A549 (cell line): ENCODE results near the gene ZNRF3. TPM values are rescaled to one million over a fixed set of nuclear protein-coding genes. Genes with fewer than 3 reads are reported as not detected.

Source experiments
- ATAC-seq, 2 experiments: fragments of 200-7000 bp in 1 of 2; fragments of >200 bp in 1 of 2; cut with Nextera tagmentation in 1 of 2; cut with Tn5 transposase in 1 of 2; 3 replicates each; pipeline versions ENCODE4 v1.8.0 to v1.9.1; 2018 to 2020; ENCODE audit warnings: mild to moderate bottlenecking in 1 of 2, moderate library complexity in 1 of 2
- CTCF ChIA-PET: fragments of 300-600 bp; sonication (Branson Sonifier 250); formaldehyde crosslinking; extraction: SDS; loops from one replicate; lab custom pipeline; 2021; ENCODE audit warnings: antibody characterized with exemption, inconsistent platforms; lab: Yijun Ruan, JAX
- POLR2A ChIA-PET: fragments of 350-600 bp; formaldehyde crosslinking; extraction: SDS; loops from one replicate; lab custom pipeline; 2021; ENCODE audit warnings: antibody characterized with exemption, inconsistent platforms; lab: Yijun Ruan, JAX
- DNase-seq, 2 experiments: peaks; one replicate each; pipeline versions ENCODE4 v3.0.0 to v3.0.0-alpha.2; 2011 to 2016; ENCODE audit warnings: low read depth in 1 of 2, low spot score in 1 of 2
- FAIRE-seq: peaks from 2 replicates; lab custom pipeline; 2011; peaks lifted over from hg19 to GRCh38; lab: Jason Lieb, UNC
- H3K27ac ChIP-seq, 2 experiments: fragments of >200 bp; sonication (Bioruptor Twin); formaldehyde crosslinking; 3 replicates each; pipeline ENCODE4 v1.5.1; 2016 to 2017
- H3K4me1 ChIP-seq: fragments of >200 bp; sonication (Bioruptor Twin); formaldehyde crosslinking; 3 replicates; pipeline ENCODE4 v1.6.1; 2016
- H3K4me2 ChIP-seq: fragments of >200 bp; sonication (Bioruptor Twin); formaldehyde crosslinking; 3 replicates; pipeline ENCODE4 v1.6.1; 2016
- H3K4me3 ChIP-seq: fragments of >200 bp; sonication (Bioruptor Twin); formaldehyde crosslinking; 3 replicates; pipeline ENCODE4 v1.5.1; 2016
- H3K9me3 ChIP-seq: fragments of >200 bp; sonication (Bioruptor Twin); formaldehyde crosslinking; 3 replicates; pipeline ENCODE4 v1.6.1; 2016
- ATOH8 ChIP-seq: fragments of 250-450 bp; sonication (Bioruptor Pico); IDR thresholded peaks from 2 replicates; pipeline ENCODE4 v1.5.0; 2020; ENCODE audit warnings: low read depth, mild to moderate bottlenecking, moderate library complexity
- BCL3 ChIP-seq: fragments of >200 bp; sonication (Bioruptor Twin); formaldehyde crosslinking; IDR thresholded peaks from 3 replicates; pipeline ENCODE4 v1.6.1; 2016
- BHLHE40 ChIP-seq: IDR thresholded peaks from 2 replicates; pipeline ENCODE4 v1.6.1; 2012; ENCODE audit warnings: low read depth, low read length, inconsistent platforms
- CHD2 ChIP-seq: fragments of 150-350 bp; IDR thresholded peaks from 2 replicates; pipeline ENCODE4 v1.6.1; 2014; ENCODE audit warnings: low read length; ENCODE audit not compliant: partially characterized antibody
- HMGXB4 ChIP-seq: fragments of 250-450 bp; sonication (Bioruptor Pico); IDR thresholded peaks from 2 replicates; pipeline ENCODE4 v1.5.0; 2021; ENCODE audit warnings: mild to moderate bottlenecking, moderate library complexity, borderline replicate concordance
- HOXA7 ChIP-seq: fragments of 250-450 bp; sonication (Bioruptor Pico); IDR thresholded peaks from 2 replicates; pipeline ENCODE4 v1.5.0; 2020; ENCODE audit warnings: mild to moderate bottlenecking, moderate library complexity
- HOXB5 ChIP-seq: fragments of 250-450 bp; sonication (Bioruptor Pico); IDR thresholded peaks from 2 replicates; pipeline ENCODE4 v1.5.0; 2020; ENCODE audit warnings: mild to moderate bottlenecking, moderate library complexity
- KDM5A ChIP-seq: fragments of 200-600 bp; sonication (generic); IDR thresholded peaks from 2 replicates; pipeline ENCODE4 v1.6.1; 2016; ENCODE audit warnings: antibody characterized with exemption, mild to moderate bottlenecking
- MAFK ChIP-seq: fragments of 450-650 bp; IDR thresholded peaks from 2 replicates; pipeline ENCODE4 v1.6.1; 2014; ENCODE audit not compliant: partially characterized antibody
- MAX ChIP-seq: IDR thresholded peaks from 2 replicates; pipeline ENCODE4 v1.6.1; 2012
- MAZ ChIP-seq: fragments of 150-350 bp; IDR thresholded peaks from 2 replicates; pipeline ENCODE4 v1.6.1; 2014; ENCODE audit warnings: antibody characterized with exemption, low read depth, low read length, borderline replicate concordance
- MYC ChIP-seq: IDR thresholded peaks from 2 replicates; pipeline ENCODE4 v1.6.1; 2012; ENCODE audit warnings: mild to moderate bottlenecking, inconsistent platforms, low read length, improper control_type of control experiment, borderline replicate concordance
- NFE2L2 ChIP-seq: fragments of 150-350 bp; conservative IDR thresholded peaks from 2 replicates; pipeline ENCODE4 v1.6.1; 2014; ENCODE audit warnings: low read length
- PBX3 ChIP-seq: IDR thresholded peaks from 2 replicates; pipeline ENCODE4 v1.6.1; 2012
- RCOR1 ChIP-seq: fragments of 150-350 bp; IDR thresholded peaks from 2 replicates; pipeline ENCODE4 v1.6.1; 2014; ENCODE audit warnings: antibody characterized with exemption, low read length, low read depth
- RNF2 ChIP-seq: fragments of 200-600 bp; sonication (generic); IDR thresholded peaks from 2 replicates; pipeline ENCODE4 v1.6.1; 2016; ENCODE audit warnings: low read depth, mild to moderate bottlenecking, antibody characterized with exemption, moderate library complexity, borderline replicate concordance
- SREBF2 ChIP-seq: fragments of 450-650 bp; IDR thresholded peaks from 2 replicates; pipeline ENCODE4 v1.6.1; 2014; ENCODE audit warnings: mild to moderate bottlenecking, moderate library complexity
- ZNF302 ChIP-seq: fragments of 250-450 bp; sonication (Bioruptor Pico); IDR thresholded peaks from 2 replicates; pipeline ENCODE4 v1.9.0; 2021; ENCODE audit warnings: inconsistent platforms, mild to moderate bottlenecking, moderate library complexity
- WGBS: methylation state at CpG from one replicate; pipeline ENCODE4 v1.1.6; 2017; ENCODE audit errors: missing lambda C conversion rate; 5-methylcytosine and 5-hydroxymethylcytosine counted together
- polyA plus RNA-seq, 4 experiments: library from polyadenylated mRNA; depleted of rRNA in 3 of 4; stranded (reverse); fragments of >200 nt; fragmentation: RNase III in 1 of 4; extraction: RNeasy Plus Mini Kit Qiagen cat#74134 plus additional on column Dnase treatment in 1 of 4; gene quantifications; 2 replicates in 3 of 4; 3 replicates in 1 of 4; pipeline ENCODE4 v1.2.3, GENCODE V29; 2011 to 2017

Gene ZNRF3
- polyA plus RNA-seq, 2 of the 4 experiments (the other 2 are of a cell fraction): 4.6 to 6.9 TPM

- H3K9me3 ChIP-seq: no peaks in the 10 kb centered on the region
- peaks cover 62% of the 10 kb centered on the region for H3K4me1 ChIP-seq
- no peak overlapping the region for H3K4me3 ChIP-seq
- CTCF ChIA-PET: no interaction called here
- no peak for TF ChIP-seq RNF2
- no peak for TF ChIP-seq MYC
- peak overlapping the region; percentile 40 to 41; a peak in 4 of 6 replicates for H3K27ac ChIP-seq
- 49% methylated on average over 2 of the region's 2 CpGs for WGBS
- no peak for ATAC-seq
- POLR2A ChIA-PET: no interaction called here
- FAIRE-seq: no peak
- no peak for DNase-seq
- H3K4me2 ChIP-seq: peak overlapping the region; percentile 13; the same call in 1 of the 3 replicates
Measured at GRCh38 chr22:28953403-28953802, 70.0 kb downstream of the ZNRF3 start.

DNA sequence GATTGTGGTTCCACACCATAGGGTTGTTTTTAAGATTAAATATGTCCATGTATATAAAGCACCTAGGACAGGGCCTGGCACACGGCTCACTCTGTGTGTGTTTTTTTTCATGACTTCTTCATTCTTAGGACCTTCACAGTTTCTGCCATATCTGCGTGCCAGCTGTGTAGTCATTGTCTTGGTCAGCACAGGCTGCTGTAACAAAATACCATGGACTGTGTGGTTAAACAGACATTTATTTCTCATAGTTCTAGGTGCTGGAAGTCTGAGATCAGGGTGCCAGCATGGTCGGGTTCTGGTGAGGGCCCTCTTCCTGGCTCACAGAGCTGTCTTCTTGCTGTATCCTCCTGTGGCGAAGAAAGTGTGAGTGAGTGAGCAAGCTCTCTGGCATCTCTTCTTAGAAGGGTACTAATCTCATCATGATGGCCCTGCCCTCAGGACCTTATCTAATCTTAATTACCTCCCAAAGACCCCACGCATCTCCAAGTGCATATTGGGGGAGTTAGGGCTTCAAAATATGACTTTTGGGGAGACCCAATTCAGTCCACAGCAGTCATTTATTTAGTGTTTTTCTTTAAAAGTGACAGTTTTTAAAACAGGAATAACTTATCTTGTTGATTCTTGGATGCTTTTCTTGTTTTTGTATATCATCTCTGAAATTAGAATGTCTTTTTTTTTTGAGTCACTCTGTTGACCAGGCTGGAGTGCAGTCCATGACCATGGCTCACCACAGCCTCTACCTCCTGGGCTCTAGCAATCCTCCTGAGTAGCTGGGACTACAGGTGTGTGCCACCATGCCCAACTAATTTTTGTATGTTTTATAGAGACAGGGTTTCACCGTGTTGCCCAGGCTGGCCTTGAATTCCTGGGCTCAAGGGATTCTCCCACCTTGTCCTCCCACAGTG is 70.9 kb downstream of the ZNRF3 start:
- no peak for ATAC-seq
- H3K27ac ChIP-seq: peak overlapping the region; percentile 40 to 41; a peak in 3 of 6 replicates
- WGBS: 85% methylated on average over 6 of the region's 6 CpGs
- DNase-seq: no peak
- H3K4me2 ChIP-seq: no peak overlapping the region
- H3K4me1 ChIP-seq: peaks cover 62% of the 10 kb centered on the region
- no peak for FAIRE-seq
- ChIA-PET POLR2A (no interaction called here), CTCF (no interaction called here)
- TF ChIP-seq BHLHE40 (no peak), MAX (no peak), RCOR1 (no peak), CHD2 (no peak)
- H3K4me3 ChIP-seq: no peak overlapping the region
- no peaks in the 10 kb centered on the region for H3K9me3 ChIP-seq

DNA sequence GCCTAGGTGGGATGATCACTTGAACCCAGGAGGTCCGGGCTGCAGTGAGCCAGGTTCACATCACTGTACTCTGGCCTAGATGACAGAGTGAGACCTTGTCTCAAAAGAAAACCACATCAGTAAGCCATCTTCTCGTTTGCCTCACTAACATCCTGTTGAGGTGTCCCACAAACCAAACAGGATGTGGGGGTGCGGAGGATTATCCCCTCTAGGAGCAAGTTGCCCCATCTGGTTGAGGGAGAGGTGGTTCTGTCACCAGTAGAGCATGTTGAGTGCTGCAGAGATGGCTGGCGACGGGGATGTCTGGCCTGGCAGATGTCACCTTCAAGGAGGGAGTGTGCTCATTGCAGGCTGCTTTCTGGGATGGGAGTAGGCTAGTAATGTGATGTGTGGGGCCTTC is 72.4 kb downstream of the ZNRF3 start:
- Histone ChIP-seq H3K4me2 (no peak overlapping the region), H3K9me3 (no peaks in the 10 kb centered on the region), H3K4me1 (peaks cover 48% of the 10 kb centered on the region), H3K4me3 (no peak overlapping the region), H3K27ac (no peak overlapping the region)
- POLR2A ChIA-PET: no interaction called here
- FAIRE-seq (no peak), DNase-seq (no peak), ATAC-seq (no peak)
- no peak for TF ChIP-seq MYC
- no peak for TF ChIP-seq ATOH8
- TF ChIP-seq MAZ: no peak
- TF ChIP-seq PBX3: no peak
- TF ChIP-seq MAFK: no peak
- TF ChIP-seq HOXA7 (CRISPR knock-in tag): no peak
- no peak for TF ChIP-seq SREBF2
- TF ChIP-seq HMGXB4 (CRISPR knock-in tag): no peak
- TF ChIP-seq KDM5A: no peak
- TF ChIP-seq HOXB5: no peak
- no peak for TF ChIP-seq ZNF302
- no peak for TF ChIP-seq NFE2L2
- no peak for TF ChIP-seq BCL3
- 93% methylated on average over 5 of the region's 5 CpGs for WGBS
- CTCF ChIA-PET: no interaction called here
